GM19238 (cell line): ENCODE results near the gene ISLR2.
"Not testable (repeated sequence)": the region's sequence is repeated elsewhere in the genome, so short reads cannot be mapped to it uniquely, and the experiment has no call there.

ENCODE experiments used
- DNase-seq: peaks from one replicate; pipeline ENCODE4 v3.0.0; 2011; ENCODE audit warnings: low spot score; ENCODE audit not compliant: insufficient read length

The ISLR2 gene, protein sequence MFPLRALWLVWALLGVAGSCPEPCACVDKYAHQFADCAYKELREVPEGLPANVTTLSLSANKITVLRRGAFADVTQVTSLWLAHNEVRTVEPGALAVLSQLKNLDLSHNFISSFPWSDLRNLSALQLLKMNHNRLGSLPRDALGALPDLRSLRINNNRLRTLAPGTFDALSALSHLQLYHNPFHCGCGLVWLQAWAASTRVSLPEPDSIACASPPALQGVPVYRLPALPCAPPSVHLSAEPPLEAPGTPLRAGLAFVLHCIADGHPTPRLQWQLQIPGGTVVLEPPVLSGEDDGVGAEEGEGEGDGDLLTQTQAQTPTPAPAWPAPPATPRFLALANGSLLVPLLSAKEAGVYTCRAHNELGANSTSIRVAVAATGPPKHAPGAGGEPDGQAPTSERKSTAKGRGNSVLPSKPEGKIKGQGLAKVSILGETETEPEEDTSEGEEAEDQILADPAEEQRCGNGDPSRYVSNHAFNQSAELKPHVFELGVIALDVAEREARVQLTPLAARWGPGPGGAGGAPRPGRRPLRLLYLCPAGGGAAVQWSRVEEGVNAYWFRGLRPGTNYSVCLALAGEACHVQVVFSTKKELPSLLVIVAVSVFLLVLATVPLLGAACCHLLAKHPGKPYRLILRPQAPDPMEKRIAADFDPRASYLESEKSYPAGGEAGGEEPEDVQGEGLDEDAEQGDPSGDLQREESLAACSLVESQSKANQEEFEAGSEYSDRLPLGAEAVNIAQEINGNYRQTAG

GRCh38 chr15:74130155-74130848 lies at the start of gene ISLR2:
ISLR2 (plus strand) TSS chr15:74130586; CDS start chr15:74132755, 2,169 bp downstream.
- no peak for DNase-seq

DNA sequence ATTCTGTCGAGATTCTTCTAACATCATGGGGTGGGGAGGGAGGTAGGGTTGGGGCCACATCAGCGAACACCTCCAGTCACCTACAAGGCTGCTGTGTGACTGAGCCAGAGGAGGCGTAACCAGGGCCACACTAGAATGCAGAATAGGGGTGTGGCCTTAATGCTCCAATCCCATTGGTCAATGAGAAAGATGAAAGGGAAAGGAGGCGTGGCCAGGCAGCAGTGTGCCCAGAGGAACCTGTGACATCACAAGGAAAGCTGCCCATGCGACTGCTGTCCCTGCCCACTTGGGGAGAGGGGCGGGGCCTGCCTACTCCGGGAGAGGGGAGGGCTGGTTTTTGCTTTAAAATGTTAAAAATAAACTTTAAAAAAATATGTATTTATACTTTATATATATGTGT lies 47.9 kb upstream of the ISLR2 start, which contains the start of gene GOLGA6A:
TSS of gene GOLGA6A (minus strand) at position 101 of the 400 bp plus-strand sequence. CDS start at position 60, 41 bp downstream.
- DNase-seq = not testable (repeated sequence)

DNA sequence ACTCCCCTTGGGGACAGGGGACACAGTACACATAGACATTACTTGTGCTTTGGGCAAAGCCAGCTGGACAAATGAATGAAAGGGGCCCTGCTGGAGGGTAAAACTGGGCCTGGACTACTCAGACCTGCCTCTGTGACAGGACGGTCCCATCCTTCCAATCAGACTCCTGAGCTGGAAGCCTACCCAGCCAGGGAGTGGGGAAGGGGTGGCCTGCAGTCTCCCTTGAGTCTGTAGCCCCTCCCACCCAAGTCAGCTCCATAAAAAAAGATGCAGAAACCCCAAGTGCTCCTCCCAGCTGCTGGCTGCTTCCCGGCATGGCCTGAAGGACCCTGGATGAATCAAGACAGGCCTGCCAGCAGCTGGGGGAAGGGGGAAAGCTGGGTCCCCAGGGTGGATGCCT lies 35.8 kb upstream of the ISLR2 start:
- not testable (repeated sequence) for DNase-seq

DNA sequence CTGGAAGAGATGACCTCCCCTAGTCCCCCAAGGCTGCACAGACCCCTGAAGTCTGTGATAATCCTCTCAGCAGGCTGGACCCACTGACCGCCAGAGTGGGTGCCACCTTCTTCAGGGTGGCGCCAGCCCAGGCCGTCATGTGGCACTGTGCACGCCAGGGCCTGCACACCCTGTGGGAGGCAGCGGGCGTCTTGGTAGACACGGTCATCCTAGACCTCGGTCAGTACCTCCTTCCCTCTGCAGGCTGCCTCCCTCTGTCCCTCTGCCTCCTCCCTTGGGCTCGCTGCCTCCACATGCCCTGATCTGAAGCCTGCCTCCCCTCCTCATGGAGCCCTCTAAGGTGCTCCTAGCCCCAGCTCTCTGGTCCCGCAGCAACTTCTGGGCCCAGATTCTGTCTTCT lies 34.8 kb upstream of the ISLR2 start:
- DNase-seq = not testable (repeated sequence)

DNA sequence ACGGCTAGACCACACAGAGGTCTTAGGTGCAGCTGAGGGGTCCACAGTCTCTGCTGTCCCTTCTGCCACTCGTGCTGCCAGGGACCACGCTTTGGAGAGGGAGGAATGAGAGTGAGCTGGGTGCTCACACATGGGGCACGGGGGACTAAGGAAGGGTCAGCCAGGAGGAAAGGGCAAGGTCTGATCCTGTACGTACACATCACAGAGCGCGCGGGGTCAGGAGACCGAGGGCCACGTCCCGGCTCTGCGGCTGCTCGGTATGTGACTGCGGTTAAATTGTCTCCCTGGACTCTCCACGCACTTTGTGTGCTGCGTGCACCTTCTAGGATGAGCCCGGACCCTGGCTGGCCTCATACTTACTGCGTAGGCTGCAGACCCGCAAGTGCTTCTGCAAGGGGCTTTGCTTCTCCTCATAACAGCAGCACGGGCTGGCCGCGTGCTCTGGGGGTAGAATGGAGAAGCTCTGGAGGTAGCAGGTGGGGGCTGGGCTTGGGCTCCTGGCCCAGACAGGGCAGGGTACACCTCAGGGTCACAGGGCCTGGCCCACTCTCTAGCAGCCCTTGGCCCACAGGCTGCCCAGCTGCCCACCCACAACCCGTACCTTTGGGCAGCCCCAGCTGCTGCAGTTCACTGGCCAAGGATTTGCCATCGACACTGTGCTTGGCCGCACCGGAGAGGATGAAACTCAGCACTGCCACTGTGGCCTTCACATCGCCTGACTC lies 33.5 kb upstream of the ISLR2 start:
- DNase-seq = not testable (repeated sequence)

- peak; percentile 85 for DNase-seq
Observed at GRCh38 chr15:74099963-74100733, 30.2 kb upstream of the ISLR2 start.

DNA sequence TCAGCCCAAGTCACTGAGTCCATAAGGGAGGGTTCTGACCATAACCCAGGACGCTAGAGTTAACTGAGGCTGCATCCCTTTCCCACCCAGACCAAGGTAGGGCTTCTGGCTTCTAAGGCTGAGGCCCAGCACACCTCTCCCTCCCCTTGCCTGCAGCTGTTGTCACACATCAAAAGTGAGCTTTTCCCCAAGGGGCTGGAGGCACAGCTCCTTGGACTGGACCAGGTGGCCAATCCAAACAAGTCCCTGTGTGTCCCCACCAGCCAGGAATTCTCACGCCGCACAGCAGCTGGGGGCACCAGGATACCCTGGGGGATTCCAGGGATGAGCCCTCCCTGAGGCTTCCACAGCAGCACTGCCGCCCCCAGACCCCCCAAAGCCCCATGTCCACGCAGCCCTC lies 22.3 kb upstream of the ISLR2 start:
- no peak for DNase-seq

GRCh38 chr15:74108611-74109010 lies 21.8 kb upstream of the ISLR2 start:
- DNase-seq = not testable (repeated sequence)

DNA sequence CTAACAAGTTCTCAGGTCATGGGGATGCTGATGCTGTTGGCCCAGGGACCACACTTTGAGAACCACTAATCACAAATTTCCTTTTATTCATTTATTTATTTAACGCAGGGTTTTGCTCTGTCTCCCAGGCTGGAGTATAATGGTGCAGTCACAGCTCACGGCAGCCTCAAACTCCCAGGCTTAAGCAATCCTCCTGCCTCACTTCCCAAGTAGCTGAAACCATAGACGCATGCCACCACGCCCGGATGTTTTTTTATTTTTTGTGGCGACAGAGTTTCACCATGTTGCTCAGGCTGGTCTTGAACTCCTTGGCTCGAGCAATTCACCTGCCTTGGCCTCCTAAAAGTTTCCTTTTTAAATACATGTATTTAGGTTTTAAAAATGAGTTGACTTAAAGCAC lies 20.7 kb upstream of the ISLR2 start:
- no peak for DNase-seq

GRCh38 chr15:74120426-74120825 lies 10.0 kb upstream of the ISLR2 start:
- no peak for DNase-seq

- no peak for DNase-seq
Observed at GRCh38 chr15:74121039-74121438, 9.3 kb upstream of the ISLR2 start.

- DNase-seq = no peak
Observed at GRCh38 chr15:74121858-74122257, 8.5 kb upstream of the ISLR2 start.

GRCh38 chr15:74122403-74123130 lies 7.8 kb upstream of the ISLR2 start:
- DNase-seq = no peak

DNA sequence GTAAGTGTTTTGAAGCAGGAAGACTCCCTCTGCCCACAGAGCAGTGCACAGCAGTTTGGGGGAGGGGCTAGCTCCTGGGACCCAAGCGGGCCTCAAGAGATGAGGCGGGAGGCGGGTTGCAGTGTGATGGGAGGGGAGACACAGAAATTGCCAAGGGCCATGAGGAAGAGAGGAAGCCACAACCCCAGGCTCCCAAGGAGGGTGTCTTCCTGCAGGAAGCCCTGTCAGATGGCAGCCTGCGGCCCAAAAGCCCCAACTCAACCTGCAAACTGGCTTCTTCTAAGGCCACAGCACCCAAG lies 7.3 kb upstream of the ISLR2 start:
- DNase-seq = no peak

DNA sequence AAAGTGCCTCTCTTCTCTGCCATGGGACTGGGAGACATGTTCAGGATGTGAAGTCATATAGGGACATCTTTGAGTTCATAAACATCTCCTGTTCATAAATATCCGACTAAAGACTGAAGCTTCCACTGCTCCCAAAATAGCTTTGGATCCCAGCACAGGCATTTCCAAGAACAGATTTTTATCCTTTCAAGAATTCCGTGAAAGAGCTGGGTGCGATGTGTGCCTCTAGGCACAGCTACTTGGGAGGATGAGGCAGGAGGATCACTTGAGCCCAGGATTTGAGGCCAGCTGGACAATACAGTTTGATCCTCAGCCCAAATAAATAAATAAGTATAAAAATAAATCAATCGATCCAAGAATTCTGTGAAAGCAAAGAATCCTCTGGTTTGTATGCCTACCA lies 6.7 kb upstream of the ISLR2 start:
- no peak for DNase-seq

- DNase-seq = no peak
Observed at GRCh38 chr15:74124196-74124595, 6.2 kb upstream of the ISLR2 start.

- DNase-seq = no peak
Observed at GRCh38 chr15:74124759-74125158, 5.6 kb upstream of the ISLR2 start.

- peak; percentile 72 for DNase-seq
Observed at GRCh38 chr15:74127255-74127953, 3.0 kb upstream of the ISLR2 start.
